GM18907 (cell line): ENCODE measurements around the gene TMEM255B.
"Not testable (repeated sequence)": the region's sequence is repeated elsewhere in the genome, so short reads cannot be mapped to it uniquely, and the experiment has no call there.

Experiments used
- ATAC-seq: cut with Tn5 transposase; IDR thresholded peaks from one replicate; pipeline ENCODE4 v1.9.1; 2021; ENCODE audit warnings: mild to moderate bottlenecking, moderate library complexity; ENCODE audit not compliant: unreplicated experiment

Gene TMEM255B

DNA sequence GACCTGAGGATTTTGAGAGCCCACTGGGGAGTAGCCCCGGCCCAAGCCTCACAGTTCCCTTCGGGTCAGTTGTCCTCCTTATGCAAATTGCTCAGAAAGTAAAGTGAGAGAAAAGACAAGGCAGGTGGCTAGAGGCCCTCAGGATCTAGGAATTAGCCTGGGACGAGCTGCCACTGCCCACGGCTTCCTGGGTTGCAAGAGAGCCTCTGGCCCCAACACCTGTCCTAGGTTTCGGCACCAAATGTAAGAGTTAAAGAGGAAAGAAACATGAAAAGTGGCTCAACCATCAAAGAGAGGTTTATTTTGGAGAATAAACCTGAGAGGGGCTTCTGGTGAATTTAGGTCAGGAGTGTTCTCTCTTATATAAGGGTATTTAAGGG lies 25.6 kb downstream of the TMEM255B start:
- no peak for ATAC-seq

- ATAC-seq: no peak
Observed at GRCh38 chr13:113785051-113786010, 26.3 kb downstream of the TMEM255B start.

GRCh38 chr13:113786262-113786841 lies 27.3 kb downstream of the TMEM255B start:
- no peak for ATAC-seq

DNA sequence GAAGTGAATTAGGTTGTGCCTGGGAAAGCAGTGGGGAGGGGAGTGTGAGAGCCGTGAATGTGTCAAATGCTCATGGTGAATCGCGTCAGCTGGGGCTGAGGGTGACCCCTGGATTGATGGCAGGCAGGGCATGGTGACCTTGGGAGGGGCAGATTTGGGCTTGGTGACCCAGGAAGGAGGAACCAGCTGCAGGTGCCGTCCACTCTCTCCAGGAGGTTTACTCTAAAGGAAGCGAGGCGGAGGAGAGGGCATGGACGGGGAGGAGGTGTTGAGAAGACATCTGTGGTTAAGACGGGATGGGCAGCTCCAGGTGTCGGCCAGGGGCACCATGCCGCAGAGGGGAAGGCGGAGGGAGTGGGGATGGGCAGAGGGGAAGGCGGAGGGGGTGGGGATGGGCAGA lies 28.7 kb downstream of the TMEM255B start:
- ATAC-seq: no peak

GRCh38 chr13:113788413-113789135 lies 29.5 kb downstream of the TMEM255B start:
- ATAC-seq: no peak

GRCh38 chr13:113789167-113789566 lies 30.1 kb downstream of the TMEM255B start:
- ATAC-seq: no peak

- ATAC-seq: not testable (repeated sequence)
Observed at GRCh38 chr13:113789931-113790330, 30.9 kb downstream of the TMEM255B start.

DNA sequence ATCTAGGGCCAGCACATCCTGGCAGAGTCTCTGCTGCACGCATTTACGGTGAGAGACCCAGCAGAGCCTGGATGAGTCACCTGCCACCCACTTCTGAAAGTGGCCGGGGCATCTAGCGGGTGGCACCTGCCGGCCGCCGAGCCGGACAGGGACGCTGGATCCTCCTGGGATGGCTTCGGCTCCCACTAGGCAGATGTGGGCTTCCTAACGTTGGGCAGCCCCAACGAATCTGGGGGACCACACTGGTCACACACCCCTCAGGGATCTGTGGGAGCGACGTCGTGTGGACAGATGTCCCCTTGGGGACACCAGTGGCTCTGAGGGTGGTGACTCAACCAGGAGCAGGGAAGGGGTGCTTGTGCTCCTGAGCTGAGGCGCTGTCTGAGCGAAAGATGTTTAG lies 32.2 kb downstream of the TMEM255B start:
- ATAC-seq: no peak

DNA sequence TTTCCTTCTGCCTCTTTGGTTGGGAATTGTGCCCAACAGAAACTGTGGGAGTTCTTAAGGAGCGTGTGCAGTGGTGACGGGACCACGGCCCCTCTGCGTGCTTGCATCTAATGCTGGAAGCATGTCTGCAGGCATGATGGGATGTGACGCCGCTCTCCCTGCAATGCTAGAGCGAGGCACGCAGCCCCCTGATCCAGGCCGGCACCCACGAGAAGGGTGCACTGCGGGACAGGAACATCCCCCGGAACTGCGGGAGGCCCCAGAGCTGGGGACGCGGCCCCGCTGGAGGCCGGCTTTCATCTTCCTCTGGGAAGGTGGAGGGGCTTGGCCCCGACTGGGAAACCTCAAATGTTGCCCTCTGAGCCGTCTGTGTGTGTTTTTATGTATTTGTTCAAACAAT lies 32.7 kb downstream of the TMEM255B start:
- no peak for ATAC-seq

DNA sequence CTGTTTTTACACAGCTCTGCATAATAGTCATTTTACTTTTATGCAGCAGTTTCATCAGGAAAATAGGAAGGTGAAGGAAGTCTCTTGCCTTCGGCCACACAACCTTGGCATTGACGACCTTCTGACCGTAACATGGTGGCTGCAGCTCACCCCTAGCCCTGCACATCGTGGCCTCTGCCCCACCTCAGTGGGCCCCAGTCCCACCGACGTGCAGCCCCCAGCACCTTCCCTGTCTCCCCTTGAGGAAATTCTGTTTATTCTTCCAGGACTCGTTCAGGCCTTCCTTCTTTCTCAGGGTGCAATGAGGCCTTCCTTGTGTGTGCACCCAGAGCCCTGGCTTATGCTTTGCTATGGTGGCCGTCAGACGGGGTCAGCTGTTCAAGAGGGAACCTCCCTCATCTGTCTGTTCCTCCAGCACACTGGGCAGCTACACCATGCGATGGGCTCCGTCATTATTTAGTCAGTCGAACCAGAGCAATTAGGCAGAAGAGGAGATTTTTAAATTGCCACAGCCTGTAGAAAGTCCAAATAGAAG lies 33.3 kb downstream of the TMEM255B start:
- no peak for ATAC-seq

DNA sequence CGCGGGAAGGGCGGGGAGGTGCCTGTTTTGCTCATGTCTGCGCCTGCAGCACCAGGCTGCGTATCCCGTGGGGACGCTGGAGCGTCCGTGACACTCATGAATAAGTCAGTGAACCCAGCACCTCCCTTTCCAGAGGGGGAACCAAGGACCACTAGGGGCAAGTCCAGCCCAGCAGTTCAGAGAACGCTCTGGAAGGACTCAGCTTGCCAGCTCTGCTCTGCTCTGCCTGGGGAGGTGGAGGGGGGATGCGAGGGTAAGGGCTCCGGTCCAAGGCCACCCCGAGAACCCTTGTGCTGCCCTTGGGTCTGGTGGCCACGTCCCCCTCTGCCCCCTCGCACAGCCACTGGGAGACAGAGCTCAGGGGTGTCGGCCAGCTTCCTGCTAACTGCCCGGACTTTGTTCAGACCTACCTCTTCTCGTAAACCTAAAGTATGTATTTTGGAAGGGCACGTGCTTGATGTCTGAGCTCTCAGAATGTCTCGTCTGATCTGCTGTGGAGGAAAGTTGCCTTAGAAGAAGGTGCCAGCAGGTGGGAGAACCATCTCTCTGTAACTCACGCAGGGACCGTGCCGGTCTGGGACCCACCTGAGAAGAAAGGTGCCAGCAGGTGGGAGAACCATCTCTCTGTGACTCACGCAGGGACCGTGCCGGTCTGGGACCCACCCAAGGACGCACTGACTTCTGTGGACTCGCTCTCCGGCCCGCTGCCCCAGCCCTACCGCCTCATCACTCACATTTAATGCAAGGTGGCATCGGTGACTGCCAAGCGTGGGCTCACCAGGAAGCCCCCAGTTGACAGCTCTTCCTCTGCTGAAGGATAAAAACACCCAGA lies 34.1 kb downstream of the TMEM255B start:
- ATAC-seq: no peak

- no peak for ATAC-seq
Observed at GRCh38 chr13:113793718-113794085, 34.7 kb downstream of the TMEM255B start.

DNA sequence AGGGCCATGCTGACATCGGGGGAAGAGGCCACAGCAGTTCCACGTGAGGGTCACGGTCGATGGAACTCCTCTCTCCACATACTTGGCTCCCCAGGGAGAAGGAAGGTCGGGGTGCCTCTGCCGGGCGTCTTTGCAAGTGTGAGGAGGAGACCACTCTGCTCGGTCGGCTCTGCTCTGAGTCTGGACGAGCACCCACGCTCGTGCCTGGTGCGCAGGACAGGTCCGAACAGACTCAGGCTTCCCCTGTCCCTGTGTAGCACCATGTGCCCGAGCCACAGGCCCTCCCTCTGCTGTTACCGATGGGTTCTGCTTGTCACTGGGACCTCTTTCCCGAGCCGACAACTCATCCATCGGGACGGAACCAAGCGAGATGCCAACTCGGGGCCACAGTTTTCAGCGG lies 35.1 kb downstream of the TMEM255B start:
- ATAC-seq: no peak

DNA sequence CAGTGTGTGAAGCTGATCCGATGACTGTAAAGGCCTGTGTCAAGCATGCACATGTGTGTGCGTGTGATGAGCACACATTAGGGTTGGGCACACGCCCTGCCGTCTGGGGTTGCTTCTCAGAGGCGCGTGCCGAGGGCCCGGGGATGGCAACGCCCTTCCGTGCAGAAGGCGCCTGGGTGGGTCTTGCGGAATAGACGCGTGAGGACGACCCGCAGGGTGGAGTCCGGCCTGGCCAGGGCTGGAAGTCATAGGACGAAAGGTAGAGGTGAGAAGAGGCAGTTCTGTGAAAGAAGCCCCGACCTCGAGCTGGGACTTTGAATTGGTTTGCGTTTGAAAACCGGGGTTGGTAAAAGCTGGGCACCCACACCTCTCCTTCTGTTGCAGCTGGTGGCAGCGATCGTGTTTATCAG lies 35.7 kb downstream of the TMEM255B start:
- ATAC-seq: no peak

GRCh38 chr13:113795362-113795761 lies 36.3 kb downstream of the TMEM255B start:
- not testable (repeated sequence) for ATAC-seq

GRCh38 chr13:113796211-113796963 lies 37.4 kb downstream of the TMEM255B start:
- ATAC-seq: no peak

DNA sequence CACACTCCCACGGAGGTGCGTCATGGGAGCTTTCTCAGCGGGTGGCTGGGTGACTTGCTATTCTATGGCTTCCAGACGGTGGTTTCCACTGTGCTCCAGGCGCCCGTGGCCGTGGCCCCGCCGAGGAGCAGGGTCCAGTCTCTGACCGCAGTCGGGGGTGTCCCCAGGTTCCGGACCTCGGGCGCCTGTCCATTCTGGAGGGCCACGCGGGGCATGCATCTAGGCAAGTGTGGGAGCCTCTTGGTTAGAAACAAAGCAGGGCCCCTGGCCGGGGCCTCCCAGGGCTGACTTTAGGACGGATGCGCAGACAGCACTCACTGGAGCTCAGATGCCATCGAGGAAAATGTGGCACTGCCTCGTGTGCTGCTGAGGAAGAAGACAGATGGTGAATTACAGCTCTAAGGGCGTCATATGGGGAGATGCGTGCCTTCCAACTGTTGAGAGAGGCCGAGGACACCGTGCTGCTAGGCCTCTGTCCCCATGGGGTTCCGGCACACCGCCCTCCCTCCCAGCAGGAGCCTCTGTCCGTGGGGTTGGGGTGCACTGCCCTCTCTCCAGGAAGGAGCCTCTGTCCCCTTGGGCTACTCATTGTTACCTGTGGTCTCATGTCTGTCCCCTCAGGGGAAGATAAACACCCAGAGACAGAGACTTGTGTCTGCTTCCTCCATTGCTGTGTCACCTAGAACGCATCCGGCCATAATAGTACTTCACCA lies 38.1 kb downstream of the TMEM255B start:
- ATAC-seq: no peak

- no peak for ATAC-seq
Observed at GRCh38 chr13:113798200-113798811, 39.3 kb downstream of the TMEM255B start.

- no peak for ATAC-seq
Observed at GRCh38 chr13:113800576-113800926, 41.5 kb downstream of the TMEM255B start.
